Prostate gland (tissue), 2 donors: Measurements from ENCODE around the gene SLC35F3.

ENCODE experiments used
- CTCF ChIP-seq, 4 experiments: fragments of 200-600 bp in 2 of 4; fragments of 450-650 bp in 2 of 4; sonication (generic) in 2 of 4; IDR thresholded peaks; 1 replicate in 3 of 4; 2 replicates in 1 of 4; pipeline ENCODE4 v1.5.1; 2016 to 2019; ENCODE audit warnings: antibody characterized with exemption in 4 of 4, mild to moderate bottlenecking in 2 of 4, moderate library complexity in 2 of 4
- POLR2A ChIP-seq: fragments of 450-650 bp; IDR thresholded peaks from one replicate; pipeline ENCODE4 v1.6.1; 2016; ENCODE audit warnings: antibody characterized with exemption, mild to moderate bottlenecking
- POLR2AphosphoS5 ChIP-seq: sonication (generic); formaldehyde crosslinking; IDR thresholded peaks from one replicate; pipeline ENCODE4 v1.6.1; 2017; ENCODE audit warnings: antibody characterized with exemption

GRCh38 chr1:234260578-234260977 lies 356.1 kb downstream of the SLC35F3 start:
- no peak for TF ChIP-seq CTCF (IDR thresholded peaks at IDR 0.05)
- TF ChIP-seq POLR2A, result no peak
- no peak for TF ChIP-seq POLR2AphosphoS5
